GM06990 (cell line): Measurements from ENCODE around the gene GPI.
"Not testable (repeated sequence)": the region's sequence is repeated elsewhere in the genome, so short reads cannot be mapped to it uniquely, and the experiment has no call there.

Experiments used
- DNase-seq: peaks from one replicate; pipeline ENCODE4 v3.0.0-alpha.2; 2011; ENCODE audit not compliant: insufficient read length; ENCODE audit errors: extremely low read depth
- H3K27me3 ChIP-seq: replicated peaks from 2 replicates; pipeline ENCODE4 v1.6.0; 2011; ENCODE audit warnings: low read length; ENCODE audit not compliant: control insufficient read depth, insufficient read depth
- H3K36me3 ChIP-seq: 2 replicates; pipeline ENCODE4 v1.5.1; 2011; ENCODE audit warnings: low read length; ENCODE audit not compliant: control insufficient read depth, insufficient read depth
- H3K4me3 ChIP-seq: replicated peaks from 2 replicates; pipeline ENCODE4 v1.5.1; 2011; ENCODE audit warnings: low read depth, mild to moderate bottlenecking, control low read depth, low read length
- CTCF ChIP-seq: IDR thresholded peaks from 2 replicates; pipeline ENCODE4 v1.5.1; 2011; ENCODE audit warnings: low read length, control low read depth, mild to moderate bottlenecking, inconsistent platforms; ENCODE audit not compliant: insufficient read depth, poor library complexity, severe bottlenecking

GPI gene

GRCh38 chr19:34368338-34368737, 3.3 kb downstream of the GPI start:
- H3K36me3 ChIP-seq, result peaks cover 18% of the 10 kb centered on the region

GRCh38 chr19:34369166-34369565, 4.2 kb downstream of the GPI start:
- H3K4me3 ChIP-seq, DNase-seq, H3K27me3 ChIP-seq: not testable (repeated sequence)
- peaks cover 21% of the 10 kb centered on the region for H3K36me3 ChIP-seq

More at GRCh38 chr19:34368338-34368737, 3.3 kb downstream of the GPI start:
- H3K4me3 ChIP-seq, result no peak overlapping the region
- TF ChIP-seq CTCF, result no peak
- no peak for DNase-seq
- H3K27me3 ChIP-seq, result no peaks in the 10 kb centered on the region

- Histone ChIP-seq H3K27me3 (no peaks in the 10 kb centered on the region), H3K36me3 (peaks cover 24% of the 10 kb centered on the region), H3K4me3 (no peak overlapping the region)
- DNase-seq, result no peak
- TF ChIP-seq CTCF, result no peak
Observed at GRCh38 chr19:34370117-34370516, 5.1 kb downstream of the GPI start.

GRCh38 chr19:34370983-34371382, 6.0 kb downstream of the GPI start:
- Histone ChIP-seq H3K36me3 (peaks cover 30% of the 10 kb centered on the region), H3K4me3 (no peak overlapping the region), H3K27me3 (no peaks in the 10 kb centered on the region)
- TF ChIP-seq CTCF, result no peak
- no peak for DNase-seq

- H3K36me3 ChIP-seq, result peaks cover 32% of the 10 kb centered on the region
Observed at GRCh38 chr19:34373601-34374288, 8.7 kb downstream of the GPI start.

GRCh38 chr19:34375598-34375997, 10.6 kb downstream of the GPI start:
- DNase-seq, result no peak
- TF ChIP-seq CTCF, result no peak
- Histone ChIP-seq H3K27me3 (no peaks in the 10 kb centered on the region), H3K36me3 (peaks cover 43% of the 10 kb centered on the region), H3K4me3 (no peak overlapping the region)

More at GRCh38 chr19:34373601-34374288, 8.7 kb downstream of the GPI start:
- no peaks in the 10 kb centered on the region for H3K27me3 ChIP-seq
- H3K4me3 ChIP-seq, result no peak overlapping the region
- no peak for DNase-seq
- TF ChIP-seq CTCF, result no peak
